HEK293 (cell line): ENCODE data around the gene ERI3.

Experiments
- FEZF1 ChIP-seq: fragments of 450-650 bp; formaldehyde crosslinking; IDR thresholded peaks from 2 replicates; pipeline ENCODE4 v1.5.1; 2016; ENCODE audit warnings: missing biosample characterization, missing genetic modification characterization
- GLI2 ChIP-seq: fragments of 450-650 bp; formaldehyde crosslinking; IDR thresholded peaks from 2 replicates; pipeline ENCODE4; 2017; ENCODE audit warnings: missing biosample characterization, missing genetic modification characterization, low read depth, borderline replicate concordance
- PRDM2 ChIP-seq: fragments of 450-650 bp; formaldehyde crosslinking; IDR thresholded peaks from 2 replicates; pipeline ENCODE4 v1.5.1; 2016; ENCODE audit warnings: missing biosample characterization, missing genetic modification characterization, borderline replicate concordance
- SP2 ChIP-seq: fragments of 450-650 bp; formaldehyde crosslinking; IDR thresholded peaks from 2 replicates; pipeline ENCODE4 v1.5.1; 2016; ENCODE audit warnings: missing biosample characterization, missing genetic modification characterization
- YY1 ChIP-seq: fragments of 450-650 bp; formaldehyde crosslinking; IDR thresholded peaks from 2 replicates; pipeline ENCODE4 v1.5.1; 2018; ENCODE audit warnings: missing biosample characterization, missing genetic modification characterization
- ZBTB7A ChIP-seq: fragments of 450-650 bp; formaldehyde crosslinking; IDR thresholded peaks from 2 replicates; pipeline ENCODE4 v1.5.1; 2016; ENCODE audit warnings: low read depth, missing biosample characterization, missing genetic modification characterization
- ZNF24 ChIP-seq: fragments of 450-650 bp; formaldehyde crosslinking; IDR thresholded peaks from 2 replicates; pipeline ENCODE4 v1.5.1; 2016; ENCODE audit warnings: missing biosample characterization, missing genetic modification characterization
- ZNF248 ChIP-seq: fragments of 450-650 bp; formaldehyde crosslinking; IDR thresholded peaks from 2 replicates; pipeline ENCODE4 v1.5.1; 2017; ENCODE audit warnings: missing biosample characterization, missing genetic modification characterization
- ZNF26 ChIP-seq: fragments of 450-650 bp; formaldehyde crosslinking; IDR thresholded peaks from 2 replicates; pipeline ENCODE4 v1.5.1; 2016; ENCODE audit warnings: missing biosample characterization, missing genetic modification characterization
- ZNF398 ChIP-seq: fragments of 450-650 bp; formaldehyde crosslinking; IDR thresholded peaks from 2 replicates; pipeline ENCODE4 v1.5.1; 2017; ENCODE audit warnings: missing biosample characterization, missing genetic modification characterization
- ZNF423 ChIP-seq: fragments of 450-650 bp; formaldehyde crosslinking; IDR thresholded peaks from 2 replicates; pipeline ENCODE4 v1.5.1; 2016; ENCODE audit warnings: missing biosample characterization, missing genetic modification characterization
- ZNF513 ChIP-seq: fragments of 450-650 bp; IDR thresholded peaks from 2 replicates; pipeline ENCODE4 v1.5.1; 2018; ENCODE audit warnings: missing biosample characterization, missing genetic modification characterization
- ZNF544 ChIP-seq: fragments of 450-650 bp; formaldehyde crosslinking; IDR thresholded peaks from 2 replicates; pipeline ENCODE4 v1.5.0; 2017; ENCODE audit warnings: missing biosample characterization, missing genetic modification characterization
- ZNF555 ChIP-seq: fragments of 450-650 bp; formaldehyde crosslinking; conservative IDR thresholded peaks from 2 replicates; pipeline ENCODE4 v1.5.1; 2017; ENCODE audit warnings: missing biosample characterization, mild to moderate bottlenecking, missing genetic modification characterization, inconsistent platforms
- ZNF596 ChIP-seq: fragments of 450-650 bp; IDR thresholded peaks from 2 replicates; pipeline ENCODE4 v1.5.0; 2018; ENCODE audit warnings: missing biosample characterization, mild to moderate bottlenecking, missing genetic modification characterization, moderate library complexity
- ZNF658 ChIP-seq: fragments of 450-650 bp; formaldehyde crosslinking; IDR thresholded peaks from 2 replicates; pipeline ENCODE4; 2016; ENCODE audit warnings: missing biosample characterization, missing genetic modification characterization
- ZNF670 ChIP-seq: fragments of 450-650 bp; formaldehyde crosslinking; IDR thresholded peaks from 2 replicates; pipeline ENCODE4 v1.5.1; 2016; ENCODE audit warnings: missing biosample characterization, missing genetic modification characterization, low read depth
- ZNF677 ChIP-seq: fragments of 450-650 bp; IDR thresholded peaks from 2 replicates; pipeline ENCODE4 v1.5.0; 2018; ENCODE audit warnings: missing biosample characterization, mild to moderate bottlenecking, missing genetic modification characterization, moderate library complexity
- ZNF791 ChIP-seq: fragments of 450-650 bp; formaldehyde crosslinking; IDR thresholded peaks from 2 replicates; pipeline ENCODE4 v1.5.1; 2016; ENCODE audit warnings: missing biosample characterization, missing genetic modification characterization
- ZNF843 ChIP-seq: fragments of 450-650 bp; formaldehyde crosslinking; IDR thresholded peaks from 2 replicates; pipeline ENCODE4 v1.5.1; 2016; ENCODE audit warnings: missing biosample characterization, missing genetic modification characterization

ERI3 gene

GRCh38 chr1:44237721-44238457 is 117.2 kb downstream of the ERI3 start (continued):
- no peak for TF ChIP-seq ZNF791
- TF ChIP-seq YY1 = peak; percentile 84
- no peak for TF ChIP-seq ZNF513 (tag by site-specific recombination)
- no peak for TF ChIP-seq ZBTB7A (tag by site-specific recombination)
- no peak for TF ChIP-seq ZNF248 (tag by site-specific recombination)
- no peak for TF ChIP-seq PRDM2 (tag by site-specific recombination)
- TF ChIP-seq ZNF544 (tag by site-specific recombination) = no peak
- TF ChIP-seq ZNF658 (tag by site-specific recombination) = no peak
- no peak for TF ChIP-seq ZNF670 (tag by site-specific recombination)
- TF ChIP-seq ZNF26 (tag by site-specific recombination) = no peak
- peak; percentile 20; the same call in 1 of the 2 replicates for TF ChIP-seq ZNF596 (tag by site-specific recombination)
- TF ChIP-seq ZNF555 (tag by site-specific recombination) = no peak
- no peak; the same call in 1 of the 2 replicates for TF ChIP-seq GLI2 (tag by site-specific recombination)
- peak; percentile 82 for TF ChIP-seq FEZF1 (tag by site-specific recombination)
- 0 out of 2 replicates have a peak, but pooled peaks have one; percentile 30 for TF ChIP-seq ZNF677 (tag by site-specific recombination)
- TF ChIP-seq ZNF24 (tag by site-specific recombination) = peak; percentile 84
- peak; percentile 95 for TF ChIP-seq ZNF843 (tag by site-specific recombination)
- peak; percentile 89 for TF ChIP-seq ZNF398 (tag by site-specific recombination)
- peak; percentile 91 for TF ChIP-seq SP2
- peak; percentile 87 for TF ChIP-seq ZNF423 (tag by site-specific recombination)
